Adrenal gland (tissue), 12 donors: ENCODE results near the gene PSD2. TPM values are rescaled to one million over a fixed set of nuclear protein-coding genes. Genes with fewer than 3 reads are reported as not detected.

Experiments
- DNase-seq, 7 donors: peaks; one replicate each; pipeline ENCODE4 v3.0.0-alpha.2; 2019 to 2020
- H3K27ac ChIP-seq, 5 donors: fragments of 200-600 bp; sonication (generic) in 4 of 5; 1 replicate in 3 of 5; 2 replicates in 2 of 5; pipeline versions ENCODE4 v1.5.1 to v1.8.0; 2016 to 2020; ENCODE audit warnings: mild to moderate bottlenecking in 1 of 5
- H3K27me3 ChIP-seq: fragments of 200-600 bp; 2 replicates; pipeline ENCODE4 v1.8.0; 2021
- H3K36me3 ChIP-seq, 2 donors: fragments of 200-600 bp; replicated peaks in 1 of 2; 1 replicate in 1 of 2; 2 replicates in 1 of 2; pipeline versions ENCODE4 v1.5.1 to v1.8.0; 2018 to 2022
- H3K4me1 ChIP-seq, 2 donors: fragments of 200-600 bp; replicated peaks in 1 of 2; 1 replicate in 1 of 2; 2 replicates in 1 of 2; pipeline versions ENCODE4 v1.5.1 to v1.8.0; 2018 to 2021
- H3K4me3 ChIP-seq, 4 donors: fragments of 200-600 bp; sonication (generic) in 3 of 4; one replicate each; pipeline ENCODE4 v1.5.1; 2016 to 2018
- H3K9me3 ChIP-seq, 3 donors: fragments of 200-600 bp; sonication (generic) in 1 of 3; replicated peaks in 1 of 3; 1 replicate in 2 of 3; 2 replicates in 1 of 3; pipeline versions ENCODE4 v1.5.1 to v1.8.0; 2016 to 2021
- POLR2A ChIP-seq, 2 donors: fragments of 450-650 bp; IDR thresholded peaks; one replicate each; pipeline ENCODE4 v1.6.1; 2017; ENCODE audit warnings: antibody characterized with exemption in 2 of 2, mild to moderate bottlenecking in 2 of 2, moderate library complexity in 1 of 2
- WGBS, 4 donors: extraction: QIAGEN DNeasy Blood & Tissue Kit in 2 of 4; methylation state at CpG; one replicate each; pipeline versions ENCODE4 v1.1.5 to v1.1.7; 2013 to 2017; 5-methylcytosine and 5-hydroxymethylcytosine counted together
- intact Hi-C, 2 donors: fragments of 100-400 bp; cut with DNase I; formaldehyde crosslinking; loops; one replicate each; pipeline versions ENCODE4 v1.14.1 to v1.15.0; 2022 to 2023
- polyA plus RNA-seq, 3 donors: library from polyadenylated mRNA; stranded (reverse); fragments of 200-250 nt in 2 of 3; fragments of 350-450 nt in 1 of 3; fragmentation: Illumina TruSeq in 1 of 3; extraction: RNeasy Lipid Tissue Mini Kit (QIAGEN cat#74804) in 1 of 3; gene quantifications; one replicate each; pipeline ENCODE4 v1.2.3, GENCODE V29; 2013 to 2014
- total RNA-seq, 9 donors: library from RNA; depleted of rRNA in 4 of 9; stranded (reverse); fragments of >200 nt in 4 of 9; fragments of 120-200 nt in 1 of 9; fragmentation: NEBNext Ultra II Directional in 1 of 9; extraction: Animal tissue kit (Norgen Biotek cat#: 25700) in 1 of 9; gene quantifications; one replicate each; pipeline versions ENCODE4 v1.1.0 to v1.2.4, GENCODE V29; 2013 to 2023
- TF ChIP-seq, protein P1 (sequence below), 6 experiments: fragments of 450-650 bp in 4 of 6; fragments of 200-600 bp in 2 of 6; sonication (generic) in 1 of 6; IDR thresholded peaks; 1 replicate in 5 of 6; 2 replicates in 1 of 6; pipeline versions ENCODE4 v1.5.1 to v1.8.0; 2016 to 2021; ENCODE audit warnings: antibody characterized with exemption in 6 of 6, mild to moderate bottlenecking in 2 of 6, moderate library complexity in 1 of 6
- donor health status: healthy with polysubstance abuse.
- donor health status: Bipolar disorder and iron deficiency.
- donor health status: DM: yes; HTN: yes; CAD: no.
- donor health status: DM: no; HTN: no; CAD: no.
- donor health status: DM: no; HTN: no; CAD: no.
- donor health status: DM: yes; HTN: yes; CAD: no.

Gene PSD2
- total and polyA plus RNA-seq, 12 donors = 0.11 to 0.46 (median 0.24) TPM; not detected in 5

DNA sequence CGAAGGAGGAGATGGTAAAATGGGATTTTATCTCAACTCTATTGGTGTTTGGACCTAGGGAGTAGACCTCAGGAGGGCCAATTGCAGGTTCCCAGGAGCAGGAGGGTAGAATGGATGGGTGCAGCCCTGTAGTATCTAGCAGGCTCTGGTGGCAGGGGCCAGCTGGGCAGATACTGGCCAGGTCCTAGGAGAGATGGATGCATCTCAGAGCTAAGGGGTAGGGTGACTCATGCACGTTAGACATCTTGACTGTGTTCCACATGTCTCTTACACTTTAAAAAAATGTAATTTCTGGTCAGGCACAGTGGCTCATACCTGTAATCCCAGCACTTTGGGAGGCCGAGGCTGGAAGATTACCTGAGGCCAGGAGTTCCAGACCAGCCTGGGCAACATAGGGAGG lies 22.4 kb downstream of the PSD2 start:
- H3K27me3 ChIP-seq = no peaks in the 10 kb centered on the region
- H3K4me3 ChIP-seq = no peak overlapping the region
- WGBS, 4 donors = 81 to 95% (median 84%) methylated on average over 3 of the region's 3 CpGs
- TF ChIP-seq, protein P1, sequence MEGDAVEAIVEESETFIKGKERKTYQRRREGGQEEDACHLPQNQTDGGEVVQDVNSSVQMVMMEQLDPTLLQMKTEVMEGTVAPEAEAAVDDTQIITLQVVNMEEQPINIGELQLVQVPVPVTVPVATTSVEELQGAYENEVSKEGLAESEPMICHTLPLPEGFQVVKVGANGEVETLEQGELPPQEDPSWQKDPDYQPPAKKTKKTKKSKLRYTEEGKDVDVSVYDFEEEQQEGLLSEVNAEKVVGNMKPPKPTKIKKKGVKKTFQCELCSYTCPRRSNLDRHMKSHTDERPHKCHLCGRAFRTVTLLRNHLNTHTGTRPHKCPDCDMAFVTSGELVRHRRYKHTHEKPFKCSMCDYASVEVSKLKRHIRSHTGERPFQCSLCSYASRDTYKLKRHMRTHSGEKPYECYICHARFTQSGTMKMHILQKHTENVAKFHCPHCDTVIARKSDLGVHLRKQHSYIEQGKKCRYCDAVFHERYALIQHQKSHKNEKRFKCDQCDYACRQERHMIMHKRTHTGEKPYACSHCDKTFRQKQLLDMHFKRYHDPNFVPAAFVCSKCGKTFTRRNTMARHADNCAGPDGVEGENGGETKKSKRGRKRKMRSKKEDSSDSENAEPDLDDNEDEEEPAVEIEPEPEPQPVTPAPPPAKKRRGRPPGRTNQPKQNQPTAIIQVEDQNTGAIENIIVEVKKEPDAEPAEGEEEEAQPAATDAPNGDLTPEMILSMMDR (IDR thresholded peaks at IDR 0.05) = no peak
- no peak for TF ChIP-seq POLR2A (IDR thresholded peaks at IDR 0.05)
- no peaks in the 10 kb centered on the region for H3K4me1 ChIP-seq
- H3K9me3 ChIP-seq = no peaks in the 10 kb centered on the region
- no peak overlapping the region for H3K27ac ChIP-seq
- intact Hi-C loops = no loop called here
- no peaks in the 10 kb centered on the region for H3K36me3 ChIP-seq
- no peak for DNase-seq

DNA sequence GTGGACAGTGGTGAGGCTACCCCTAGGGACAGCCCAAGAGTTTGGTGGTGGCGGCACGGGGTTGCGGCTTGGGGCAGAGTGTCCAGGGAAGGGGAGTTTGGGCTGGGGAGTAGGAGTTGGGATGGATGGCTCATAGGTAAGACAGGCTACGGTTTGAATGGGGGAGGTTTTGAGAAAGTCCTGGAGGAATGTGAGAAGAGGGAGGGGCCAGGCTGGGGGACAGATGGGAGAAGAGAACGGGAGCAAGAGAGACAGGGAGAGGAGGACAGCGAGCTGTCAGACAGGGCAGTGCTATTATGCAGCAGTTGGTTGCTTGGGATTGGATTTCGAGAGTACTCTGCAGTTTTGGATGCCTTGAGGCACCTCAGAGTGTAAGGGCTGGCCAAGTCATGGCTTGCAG lies 24.5 kb downstream of the PSD2 start:
- Histone ChIP-seq H3K36me3 (no peaks in the 10 kb centered on the region), H3K9me3 (no peaks in the 10 kb centered on the region), H3K27ac (no peak overlapping the region), H3K4me1 (no peaks in the 10 kb centered on the region), H3K27me3 (no peaks in the 10 kb centered on the region), H3K4me3 (no peak overlapping the region)
- 71 to 80% (median 75%) methylated on average over 7 of the region's 7 CpGs for whole genome bisulfite sequencing, 4 donors
- intact Hi-C loops = no loop called here
- no peak for TF ChIP-seq POLR2A (IDR thresholded peaks at IDR 0.05)
- TF ChIP-seq, protein P1 (IDR thresholded peaks at IDR 0.05) = no peak
- no peak for DNase-seq

DNA sequence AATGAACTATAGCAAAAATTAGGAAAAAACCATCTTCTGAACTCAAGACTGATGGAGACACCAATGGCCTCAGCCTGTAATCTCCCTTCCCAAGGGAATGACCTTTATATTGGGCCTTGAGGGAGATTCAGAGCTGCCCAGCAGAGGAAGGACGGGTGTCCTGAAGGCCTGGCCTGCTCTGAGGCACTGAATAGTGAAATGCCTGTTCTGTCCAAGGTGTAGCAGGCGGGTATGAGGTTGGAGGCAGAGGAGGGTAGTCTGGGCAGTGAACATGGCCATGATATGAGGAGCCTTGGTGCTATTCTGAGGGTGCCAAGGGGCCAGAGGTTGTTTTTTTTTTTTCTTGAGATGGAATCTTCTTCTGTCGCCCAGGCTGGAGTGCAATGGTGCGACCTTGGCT lies 25.0 kb downstream of the PSD2 start:
- Histone ChIP-seq H3K4me3 (no peak overlapping the region), H3K9me3 (no peaks in the 10 kb centered on the region), H3K36me3 (no peaks in the 10 kb centered on the region), H3K27me3 (no peaks in the 10 kb centered on the region), H3K4me1 (no peaks in the 10 kb centered on the region), H3K27ac (no peak overlapping the region)
- no peak for DNase-seq
- WGBS, 4 donors = 77 to 82% (median 80%) methylated on average over 4 of the region's 4 CpGs
- no peak for TF ChIP-seq POLR2A (IDR thresholded peaks at IDR 0.05)
- TF ChIP-seq, protein P1 (IDR thresholded peaks at IDR 0.05) = no peak
- intact Hi-C loops = no loop called here

DNA sequence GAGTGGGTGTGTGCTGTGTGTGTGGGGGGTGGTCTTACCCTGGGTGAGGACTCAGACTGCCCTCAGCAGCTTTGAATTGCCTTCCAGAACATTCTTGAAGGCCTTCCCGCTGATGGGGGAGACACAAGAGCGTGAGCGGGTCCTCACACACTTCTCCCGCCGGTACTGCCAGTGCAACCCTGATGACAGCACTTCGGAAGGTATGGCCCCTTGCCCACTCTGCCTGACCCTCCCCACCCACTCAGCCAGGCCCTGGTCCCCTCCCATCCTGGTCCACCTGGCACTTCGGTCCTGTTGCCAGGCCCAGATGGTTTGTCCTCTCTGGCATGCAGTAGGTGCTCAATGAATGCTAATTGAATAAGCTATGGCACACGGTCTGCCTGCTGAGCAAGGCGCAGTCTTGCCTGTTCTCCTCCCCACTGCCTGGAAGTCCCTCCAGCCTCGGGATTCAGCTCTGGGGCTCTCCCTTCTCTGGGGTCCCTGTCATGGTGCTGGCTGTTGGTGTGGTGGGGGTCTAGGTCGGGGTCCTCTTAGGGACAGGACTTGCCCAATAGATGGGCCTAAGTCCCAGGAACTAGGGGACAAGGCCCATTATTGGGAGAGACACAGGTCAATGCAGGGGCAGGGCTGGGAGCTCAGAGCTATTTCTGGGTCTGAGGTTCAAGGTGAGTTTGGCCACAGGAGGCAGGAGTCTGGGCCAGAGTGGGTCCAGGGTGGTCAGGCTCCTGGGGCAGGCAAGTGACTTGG lies 26.4 kb downstream of the PSD2 start:
- WGBS, 4 donors = 83 to 94% (median 89%) methylated on average over 1 to 11 of the region's 11 CpGs
- DNase-seq = no peak
- H3K9me3 ChIP-seq = no peaks in the 10 kb centered on the region
- no peaks in the 10 kb centered on the region for H3K27me3 ChIP-seq
- no peaks in the 10 kb centered on the region for H3K36me3 ChIP-seq
- no peaks in the 10 kb centered on the region for H3K4me1 ChIP-seq
- intact Hi-C loops = no loop called here
- no peak overlapping the region for H3K27ac ChIP-seq
- TF ChIP-seq, protein P1 (IDR thresholded peaks at IDR 0.05) = no peak
- no peak for TF ChIP-seq POLR2A (IDR thresholded peaks at IDR 0.05)
- H3K4me3 ChIP-seq = no peak overlapping the region
